ENCODE data around the gene EXOSC2.

DNA sequence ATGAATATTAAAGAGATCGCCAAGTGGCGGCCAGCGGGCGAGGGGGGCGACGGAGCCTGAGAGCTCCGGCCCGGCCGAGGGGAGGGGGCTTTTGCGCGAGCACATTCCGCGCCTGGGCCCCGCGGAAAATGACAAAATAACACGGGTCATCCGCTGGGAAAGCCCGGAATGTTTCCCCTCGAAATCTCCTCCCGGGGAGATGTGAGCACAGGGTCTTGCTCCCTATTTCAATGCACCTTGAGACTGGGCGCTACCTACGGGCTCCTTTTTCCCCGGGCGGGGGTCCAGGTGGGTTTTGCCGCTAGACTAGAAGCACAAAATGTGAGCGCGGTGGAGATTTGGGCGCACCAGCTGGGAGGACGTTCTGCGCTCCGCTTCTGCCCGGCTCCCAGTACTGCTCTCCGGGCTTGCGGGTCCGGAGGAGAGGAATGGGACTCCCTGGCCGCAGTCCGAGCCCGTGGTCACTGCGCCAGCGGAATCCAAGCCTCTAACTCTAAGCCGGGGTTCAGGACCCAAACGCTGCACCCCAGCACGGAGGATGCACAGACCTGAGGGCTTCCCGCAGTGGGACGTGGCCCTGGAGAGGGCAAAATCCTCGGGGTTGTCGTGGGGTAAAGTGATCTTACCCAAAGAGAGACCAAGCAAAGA lies 32.0 kb upstream of the EXOSC2 start:
- TF ChIP-seq, protein P1, sequence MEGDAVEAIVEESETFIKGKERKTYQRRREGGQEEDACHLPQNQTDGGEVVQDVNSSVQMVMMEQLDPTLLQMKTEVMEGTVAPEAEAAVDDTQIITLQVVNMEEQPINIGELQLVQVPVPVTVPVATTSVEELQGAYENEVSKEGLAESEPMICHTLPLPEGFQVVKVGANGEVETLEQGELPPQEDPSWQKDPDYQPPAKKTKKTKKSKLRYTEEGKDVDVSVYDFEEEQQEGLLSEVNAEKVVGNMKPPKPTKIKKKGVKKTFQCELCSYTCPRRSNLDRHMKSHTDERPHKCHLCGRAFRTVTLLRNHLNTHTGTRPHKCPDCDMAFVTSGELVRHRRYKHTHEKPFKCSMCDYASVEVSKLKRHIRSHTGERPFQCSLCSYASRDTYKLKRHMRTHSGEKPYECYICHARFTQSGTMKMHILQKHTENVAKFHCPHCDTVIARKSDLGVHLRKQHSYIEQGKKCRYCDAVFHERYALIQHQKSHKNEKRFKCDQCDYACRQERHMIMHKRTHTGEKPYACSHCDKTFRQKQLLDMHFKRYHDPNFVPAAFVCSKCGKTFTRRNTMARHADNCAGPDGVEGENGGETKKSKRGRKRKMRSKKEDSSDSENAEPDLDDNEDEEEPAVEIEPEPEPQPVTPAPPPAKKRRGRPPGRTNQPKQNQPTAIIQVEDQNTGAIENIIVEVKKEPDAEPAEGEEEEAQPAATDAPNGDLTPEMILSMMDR (IDR thresholded peaks at IDR 0.05): no peak
- no peak for TF ChIP-seq POLR2AphosphoS5 (IDR thresholded peaks at IDR 0.05; ENCODE audit: low read depth, low read length)
